GM19023 (cell line): ENCODE measurements around the gene BLVRA.
"Not testable (repeated sequence)": the region's sequence is repeated elsewhere in the genome, so short reads cannot be mapped to it uniquely, and the experiment has no call there.

Experiments
- ATAC-seq: cut with Tn5 transposase; IDR thresholded peaks from one replicate; pipeline ENCODE4 v1.9.1; 2021; ENCODE audit warnings: mild to moderate bottlenecking, moderate library complexity; ENCODE audit not compliant: unreplicated experiment

The BLVRA gene

DNA sequence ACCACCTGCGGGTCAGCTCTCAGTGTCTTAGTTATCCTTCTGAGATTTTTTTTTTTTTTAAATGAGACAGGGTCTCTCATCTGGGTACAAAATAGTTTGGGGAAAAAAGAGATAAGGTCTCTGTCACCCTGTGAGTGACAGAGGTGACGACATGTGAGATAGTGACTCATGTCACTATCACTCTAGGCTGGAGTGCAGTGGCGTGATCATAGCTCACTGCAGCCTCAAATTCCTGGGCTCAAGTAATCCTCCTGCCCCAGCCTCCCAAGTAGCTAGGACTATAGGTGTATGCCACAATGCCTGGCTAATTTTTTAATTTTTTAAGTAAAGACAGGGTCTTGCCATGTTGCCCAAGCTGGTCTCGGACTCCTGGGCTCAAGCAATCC, 10.4 kb downstream of the BLVRA start:
- ATAC-seq: no peak

DNA sequence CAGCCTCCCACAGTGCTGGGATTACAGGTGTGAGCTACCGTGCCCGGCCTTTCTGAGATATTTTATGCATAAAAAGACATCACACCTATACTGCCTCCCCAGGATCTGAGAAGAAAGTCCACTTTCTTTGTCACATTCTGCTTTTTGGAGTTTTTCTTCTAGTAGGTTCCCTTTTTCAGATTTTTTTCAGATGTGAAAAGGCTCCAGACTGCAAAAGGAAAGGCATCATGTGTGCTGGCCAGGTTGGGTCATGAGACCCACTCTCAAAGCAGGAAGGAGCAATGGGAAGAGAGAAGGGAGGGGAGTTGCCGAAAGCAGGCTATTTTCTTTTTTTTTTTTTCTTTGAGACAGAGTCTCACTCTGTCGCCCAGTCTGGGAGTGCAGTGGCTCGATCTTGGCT, 10.8 kb downstream of the BLVRA start:
- no peak for ATAC-seq

DNA sequence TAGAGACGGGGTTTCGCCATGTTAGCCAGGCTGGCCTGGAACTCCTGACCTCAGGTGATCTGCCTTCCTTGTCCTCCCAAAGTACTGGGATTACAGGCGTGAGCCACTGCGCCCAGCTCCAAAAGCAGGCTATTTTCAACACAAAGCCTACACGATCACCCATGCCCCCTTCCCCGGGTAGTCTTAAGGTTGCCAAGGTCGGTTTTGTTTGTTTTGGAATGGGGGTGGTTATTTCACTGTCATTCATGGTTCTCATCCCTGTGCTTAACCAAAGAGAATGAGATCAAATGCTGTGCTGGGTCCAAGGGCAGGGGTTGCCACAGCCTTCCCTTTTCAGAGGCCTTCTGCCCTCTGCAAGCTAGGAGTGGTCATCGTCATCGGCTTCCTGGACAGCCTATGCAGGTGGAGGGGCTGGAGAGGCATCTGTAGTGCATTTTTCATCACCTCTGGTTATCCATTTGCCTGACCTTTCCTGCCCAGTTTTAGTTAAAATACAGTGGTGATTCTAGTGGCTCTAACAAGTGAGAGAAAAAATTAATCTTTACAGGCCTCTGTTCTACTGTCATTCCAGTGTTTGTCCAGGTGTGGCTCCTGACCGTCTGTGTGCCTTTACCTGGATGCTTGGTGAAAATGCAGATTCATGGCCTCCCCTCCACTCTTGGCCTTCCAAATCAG, 11.4 kb downstream of the BLVRA start:
- no peak for ATAC-seq

DNA sequence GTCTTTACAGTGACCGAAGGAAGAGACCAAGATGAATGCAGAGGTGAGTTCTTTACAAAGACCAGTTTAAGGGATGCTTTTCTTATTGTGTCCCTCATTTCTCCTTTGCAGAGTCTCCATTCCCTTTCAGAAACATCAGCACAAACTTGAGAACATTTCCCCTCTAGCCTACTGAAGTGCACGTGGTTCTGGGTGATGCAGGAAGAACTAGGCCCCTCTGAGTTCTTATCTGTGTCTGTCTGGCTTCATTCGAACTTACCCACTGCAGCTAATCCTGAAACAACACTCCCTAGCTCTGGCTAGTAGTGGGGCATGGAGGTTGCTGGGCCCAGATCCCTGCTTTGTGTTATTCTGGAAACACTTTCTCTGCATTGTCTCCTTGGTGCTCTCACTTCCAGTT, 12.6 kb downstream of the BLVRA start:
- ATAC-seq: no peak

DNA sequence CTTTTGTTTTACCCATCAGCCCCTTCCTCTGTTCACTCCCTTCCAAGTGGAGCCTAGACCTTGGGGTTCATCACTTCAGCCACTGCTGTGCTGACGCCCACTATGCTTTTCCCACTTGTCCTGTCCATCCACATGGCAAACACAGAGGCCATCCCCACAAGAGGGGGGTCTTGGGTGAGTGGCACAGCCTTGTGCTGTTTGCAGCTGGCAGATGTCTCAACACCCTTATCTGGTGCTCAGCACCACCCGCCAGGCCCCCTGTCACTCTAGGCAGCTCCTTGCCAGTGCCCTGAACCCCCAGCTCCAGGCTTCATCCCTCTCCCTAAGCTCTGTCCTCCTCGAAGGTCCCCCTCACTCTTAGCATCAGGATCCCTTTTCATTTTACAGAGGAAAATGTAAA, 13.1 kb downstream of the BLVRA start:
- ATAC-seq: no peak

DNA sequence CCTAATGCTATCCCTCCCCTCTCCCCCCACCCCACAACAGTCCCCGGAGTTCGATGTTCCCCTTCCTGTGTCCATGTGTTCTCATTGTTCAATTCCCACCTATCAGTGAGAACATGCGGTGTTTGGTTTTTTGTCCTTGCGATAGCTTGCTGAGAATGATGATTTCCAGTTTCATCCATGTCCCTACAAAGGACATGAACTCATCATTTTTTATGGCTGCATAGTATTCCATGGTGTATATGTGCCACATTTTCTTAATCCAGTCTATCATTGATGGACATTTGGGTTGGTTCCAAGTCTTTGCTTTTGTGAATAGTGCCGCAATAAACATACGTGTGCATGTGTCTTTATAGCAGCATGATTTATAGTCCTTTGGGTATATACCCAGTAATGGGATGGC, 14.8 kb downstream of the BLVRA start:
- ATAC-seq: not testable (repeated sequence)

DNA sequence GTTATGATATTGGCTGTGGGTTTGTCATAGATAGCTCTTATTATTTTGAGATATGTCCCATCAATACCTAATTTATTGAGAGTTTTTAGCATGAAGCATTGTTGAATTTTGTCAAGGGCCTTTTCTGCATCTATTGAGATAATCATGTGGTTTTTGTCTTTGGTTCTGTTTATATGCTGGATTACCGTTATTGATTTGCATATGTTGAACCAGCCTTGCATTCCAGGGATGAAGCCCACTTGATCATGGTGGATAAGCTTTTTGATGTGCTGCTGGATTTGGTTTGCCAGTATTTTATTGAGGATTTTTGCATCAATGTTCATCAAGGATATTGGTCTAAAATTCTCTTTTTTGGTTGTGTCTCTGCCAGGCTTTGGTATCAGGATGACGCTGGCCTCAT, 16.8 kb downstream of the BLVRA start:
- ATAC-seq: not testable (repeated sequence)

DNA sequence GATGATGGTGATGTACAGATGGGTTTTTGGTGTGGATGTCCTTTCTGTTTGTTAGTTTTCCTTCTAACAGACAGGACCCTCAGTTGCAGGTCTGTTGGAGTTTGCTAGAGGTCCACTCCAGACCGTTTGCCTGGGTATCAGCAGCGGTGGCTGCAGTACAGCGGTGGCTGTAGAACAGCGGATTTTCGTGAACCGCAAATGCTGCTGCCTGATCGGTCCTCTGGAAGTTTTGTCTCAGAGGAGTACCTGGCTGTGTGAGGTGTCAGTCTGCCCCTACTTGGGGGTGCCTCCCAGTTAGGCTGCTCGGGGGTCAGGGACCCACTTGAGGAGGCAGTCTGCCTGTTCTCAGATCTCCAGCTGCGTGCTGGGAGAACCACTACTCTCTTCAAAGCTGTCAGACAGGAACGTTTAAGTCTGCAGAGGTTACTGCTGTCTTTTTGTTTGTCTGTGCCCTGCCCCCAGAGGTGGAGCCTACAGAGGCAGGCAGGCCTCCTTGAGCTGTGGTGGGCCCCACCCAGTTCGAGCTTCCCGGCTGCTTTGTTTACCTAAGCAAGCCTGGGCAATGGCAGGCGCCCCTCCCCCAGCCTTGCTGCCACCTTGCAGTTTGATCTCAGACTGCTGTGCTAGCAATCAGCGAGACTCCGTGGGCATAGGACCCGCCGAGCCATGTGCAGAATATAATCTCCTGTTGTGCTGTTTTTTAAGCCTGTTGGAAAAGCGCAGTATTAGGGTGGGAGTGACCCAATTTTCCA, 20.0 kb downstream of the BLVRA start:
- ATAC-seq: not testable (repeated sequence)

DNA sequence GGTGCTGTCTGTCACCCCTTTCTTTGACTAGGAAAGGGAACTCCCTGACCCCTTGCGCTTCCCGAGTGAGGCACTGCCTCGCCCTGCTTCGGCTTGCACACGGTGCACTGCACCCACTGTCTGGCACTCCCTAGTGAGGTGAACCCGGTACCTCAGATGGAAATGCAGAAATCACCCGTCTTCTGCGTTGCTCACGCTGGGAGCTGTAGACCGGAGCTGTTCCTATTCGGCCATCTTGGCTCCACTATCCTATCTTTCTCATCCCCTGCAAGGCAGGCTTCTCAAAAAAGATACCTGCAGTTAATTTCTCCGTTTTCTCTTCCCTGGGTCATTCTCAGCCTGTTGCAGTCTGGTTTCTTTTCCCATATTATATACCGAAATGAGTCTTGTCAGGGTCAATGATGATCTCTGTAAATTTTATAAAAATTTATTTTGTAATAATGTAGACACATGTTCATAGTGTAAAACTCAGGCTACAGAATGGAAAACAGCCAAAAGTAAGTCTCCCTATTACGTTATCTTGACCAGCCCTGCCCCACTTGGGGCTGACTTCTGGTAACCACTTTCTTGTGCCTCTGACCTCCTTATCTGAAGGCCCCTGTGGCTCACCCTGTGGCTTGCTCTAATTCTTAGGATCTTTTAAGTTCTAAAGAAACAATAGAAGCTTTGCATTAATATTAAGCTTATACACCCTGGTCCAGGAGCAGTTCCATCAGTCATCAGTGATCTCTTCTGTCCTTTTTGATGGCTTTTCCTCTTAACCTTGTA, 20.7 kb downstream of the BLVRA start:
- no peak for ATAC-seq

DNA sequence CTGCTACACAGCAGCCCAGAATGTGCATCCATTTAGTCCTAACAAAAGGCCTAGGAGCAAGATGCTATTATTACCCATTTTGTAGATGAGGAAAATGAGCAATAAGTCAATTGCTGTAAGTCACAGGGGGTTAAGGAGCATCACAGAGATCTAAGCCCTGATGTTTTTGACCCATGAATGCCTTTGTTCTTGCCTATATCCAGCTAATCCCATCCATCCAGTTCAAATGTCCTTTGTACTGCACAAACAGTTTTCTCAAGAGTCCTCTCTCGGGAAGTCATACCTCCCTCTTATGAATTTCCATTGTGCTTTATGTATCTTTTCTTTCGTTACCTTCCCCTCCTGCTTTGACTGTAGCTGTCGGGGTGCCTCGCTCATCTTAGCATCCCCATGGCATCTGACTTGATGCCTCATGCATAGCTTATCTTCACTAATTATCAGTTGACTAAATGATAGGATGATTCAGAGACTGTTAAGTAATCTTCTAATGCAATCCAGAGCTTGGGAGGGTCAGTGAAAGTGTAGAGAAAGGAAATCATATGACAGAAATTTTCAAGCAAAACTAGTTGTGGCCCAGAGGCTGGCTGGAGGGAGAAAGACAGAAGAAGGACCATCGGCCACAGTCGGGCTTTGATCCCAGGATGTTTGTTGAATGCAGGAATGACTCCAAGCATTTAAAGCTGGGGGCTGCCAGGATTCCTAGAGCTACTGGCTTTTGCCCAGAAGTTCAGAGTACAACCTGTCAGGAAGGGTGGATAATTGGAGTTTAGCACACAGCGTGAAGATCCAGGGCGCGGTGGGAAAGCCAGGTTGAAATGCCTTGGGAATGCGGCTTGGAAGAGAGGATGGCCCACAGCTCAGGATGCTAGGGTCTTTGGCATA, 23.5 kb downstream of the BLVRA start:
- no peak for ATAC-seq

DNA sequence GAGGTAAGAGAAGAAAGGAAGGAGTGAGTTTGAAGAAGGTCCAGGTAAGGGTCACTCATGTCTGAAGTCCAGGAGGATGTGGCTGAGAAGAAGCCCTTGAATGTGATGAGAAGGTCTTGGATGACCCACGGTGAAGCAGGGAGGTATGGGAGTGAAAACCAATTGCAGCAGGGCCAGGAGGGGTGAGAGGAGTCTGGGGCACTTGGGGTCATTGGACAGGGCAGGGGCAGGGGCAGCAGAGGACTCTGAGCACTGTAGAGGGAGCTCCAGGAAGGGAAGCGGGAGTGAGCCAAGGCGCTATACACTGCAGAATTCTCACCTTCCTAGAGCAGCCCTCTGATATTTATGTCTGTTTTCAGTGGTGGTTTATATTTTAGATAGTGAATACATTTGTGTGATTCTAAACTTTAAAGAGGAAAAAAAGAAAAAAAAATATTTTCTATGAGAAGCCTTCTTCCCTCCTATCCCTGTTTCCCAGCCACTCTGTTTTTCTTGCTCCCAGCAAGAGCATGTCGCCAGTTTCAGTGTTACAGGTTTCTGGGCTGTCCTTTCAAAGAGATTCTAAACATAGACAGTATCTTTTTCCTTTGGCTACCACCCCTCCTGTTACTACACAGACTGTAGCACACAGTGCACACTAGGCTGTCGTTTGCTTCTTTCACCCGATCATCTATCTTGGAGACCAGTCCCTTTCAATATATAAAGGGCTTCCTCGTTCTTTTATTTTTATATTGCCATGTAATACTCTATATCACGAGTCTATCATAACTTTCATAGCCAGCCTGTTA, 24.5 kb downstream of the BLVRA start:
- ATAC-seq: no peak

DNA sequence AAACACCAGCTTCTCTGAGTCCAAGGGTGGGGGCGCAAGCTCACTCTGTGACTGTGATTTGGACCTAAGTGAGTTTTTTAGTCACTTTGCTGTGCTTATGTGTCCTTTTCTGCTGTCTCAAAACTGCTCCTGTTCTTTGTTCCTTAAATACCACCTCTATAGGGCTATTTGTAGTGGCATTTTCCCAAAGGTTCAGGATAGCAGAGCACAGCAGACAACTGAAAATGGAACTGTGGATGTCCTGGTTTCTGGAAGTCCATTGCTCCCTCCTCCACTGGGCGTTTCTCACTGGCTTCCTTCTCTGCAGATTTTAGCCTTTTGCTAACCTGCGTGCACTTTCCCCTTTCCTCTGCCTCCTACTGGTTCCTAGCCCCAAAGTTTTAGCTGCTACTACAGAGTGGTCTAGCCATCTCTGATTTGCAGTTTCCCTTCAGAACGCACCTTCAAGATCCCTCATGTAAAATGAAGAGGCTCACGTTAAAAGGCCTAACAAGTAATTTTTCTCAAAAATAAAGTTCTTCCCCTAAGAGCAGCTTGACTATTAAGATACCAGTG, 25.6 kb downstream of the BLVRA start:
- ATAC-seq: no peak

DNA sequence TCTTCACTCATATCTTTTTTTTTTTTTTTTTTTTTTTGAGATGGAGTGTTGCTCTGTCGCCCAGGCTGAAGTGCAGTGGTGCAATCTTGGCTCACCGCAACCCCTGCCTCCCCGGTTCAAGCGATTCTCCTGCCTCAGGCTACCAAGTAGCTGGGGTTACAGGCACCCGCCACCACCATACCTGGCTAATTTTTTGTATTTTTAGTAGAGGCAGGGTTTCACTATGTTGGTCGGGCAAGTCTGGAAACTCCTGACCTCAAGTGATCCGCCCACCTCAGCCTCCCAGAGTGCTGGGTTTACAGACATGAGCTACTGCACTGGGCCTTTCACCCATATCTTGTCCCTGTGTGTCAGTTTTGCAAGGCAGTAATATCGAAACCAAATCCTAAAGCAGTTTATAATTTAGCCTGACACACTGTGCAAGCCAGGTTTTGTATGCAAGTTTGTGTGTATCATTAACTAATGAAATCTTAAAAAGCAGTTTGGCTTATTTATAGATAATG, 26.2 kb downstream of the BLVRA start:
- ATAC-seq: peak; percentile 95

DNA sequence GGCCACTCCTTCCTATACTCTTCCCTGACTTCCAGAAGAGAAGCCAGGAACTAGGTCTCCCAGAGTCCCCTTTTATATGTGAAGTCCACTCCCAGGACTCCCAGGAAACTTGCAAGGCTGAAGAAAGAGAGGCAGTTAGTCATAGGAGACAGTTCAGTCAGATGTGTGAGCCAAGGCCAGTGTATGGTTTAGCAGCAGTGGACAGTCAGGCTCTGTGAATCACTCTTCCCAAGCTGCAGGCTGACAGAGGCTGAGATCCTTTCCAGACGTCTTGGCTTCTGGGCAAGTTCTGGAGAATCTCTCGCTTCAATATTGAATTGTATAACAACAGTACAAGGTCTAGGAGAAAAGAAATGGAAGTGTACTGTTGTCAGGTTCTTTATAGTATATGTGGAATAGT, 26.9 kb downstream of the BLVRA start:
- no peak for ATAC-seq

DNA sequence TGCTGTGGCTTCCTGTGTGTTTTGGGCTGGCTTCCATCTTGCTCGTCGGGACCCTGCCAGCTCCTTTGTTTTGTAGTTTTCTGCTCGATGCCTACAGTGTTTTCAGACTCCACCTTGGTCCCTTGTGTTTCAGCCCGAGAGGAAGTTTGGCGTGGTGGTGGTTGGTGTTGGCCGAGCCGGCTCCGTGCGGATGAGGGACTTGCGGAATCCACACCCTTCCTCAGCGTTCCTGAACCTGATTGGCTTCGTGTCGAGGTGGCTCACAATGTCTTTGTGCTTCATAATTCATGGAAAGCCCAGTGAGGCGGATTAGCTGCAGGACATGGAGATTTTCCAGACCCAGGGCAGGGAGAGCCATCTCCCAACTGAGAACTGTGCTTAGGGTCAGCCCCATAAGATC, 29.3 kb downstream of the BLVRA start:
- ATAC-seq: no peak

DNA sequence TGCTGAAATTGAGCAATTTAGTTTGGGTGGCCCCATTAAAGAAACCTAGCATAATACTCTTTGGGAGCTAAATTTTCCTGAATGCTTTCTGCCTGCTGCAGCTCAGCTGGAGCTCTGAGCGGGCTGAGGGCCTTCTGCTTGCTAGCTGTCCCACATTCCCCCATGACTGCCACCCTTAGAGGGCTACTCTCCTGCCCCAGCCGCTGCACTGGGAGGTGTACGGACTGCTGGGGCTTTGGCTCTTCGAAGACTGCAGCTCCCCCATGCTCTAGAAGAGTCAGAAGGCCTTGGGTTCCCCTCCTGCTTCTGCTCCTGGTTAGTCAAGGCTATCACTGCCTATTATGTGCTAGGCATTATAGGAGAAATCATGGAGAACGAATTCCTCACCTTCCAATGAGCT, 31.5 kb downstream of the BLVRA start:
- ATAC-seq: no peak

DNA sequence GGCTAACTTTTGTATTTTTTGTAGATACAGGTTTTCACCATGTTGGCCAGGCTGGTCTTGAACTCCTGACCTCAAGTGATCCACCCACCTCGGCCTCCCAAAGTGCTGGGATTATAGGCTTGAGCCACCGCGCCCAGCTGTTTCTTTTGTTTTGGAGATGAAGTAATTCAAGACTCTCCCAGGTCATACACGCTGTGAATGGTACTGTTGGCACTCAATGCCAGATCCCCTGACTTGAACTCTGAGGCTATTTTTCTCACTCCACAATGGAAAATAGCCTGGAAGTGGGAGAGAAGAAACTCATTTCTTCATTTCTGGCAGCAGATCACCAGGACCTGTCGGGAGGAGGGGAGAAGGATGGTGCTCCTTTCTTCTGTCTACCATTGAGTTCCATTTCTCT, 32.4 kb downstream of the BLVRA start:
- no peak for ATAC-seq

DNA sequence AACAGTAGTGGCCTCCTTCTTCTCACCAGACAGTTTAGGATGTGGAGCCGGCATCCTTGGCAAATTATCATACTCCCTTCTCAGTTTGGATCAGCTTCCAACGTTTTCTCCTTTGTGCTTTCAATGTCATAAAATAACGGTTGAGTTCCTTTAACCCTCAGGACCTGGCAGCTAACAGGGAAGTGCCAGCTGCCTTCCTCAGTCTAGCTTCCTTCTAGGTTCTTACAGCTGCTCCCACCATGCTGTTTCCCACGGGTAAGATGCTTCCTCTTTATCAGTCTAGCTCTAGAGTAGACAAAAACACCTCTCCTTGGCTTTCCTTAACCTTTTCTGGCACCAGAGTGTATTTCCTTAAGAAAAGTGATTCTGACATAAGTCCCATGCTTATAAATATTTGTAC, 33.2 kb downstream of the BLVRA start:
- ATAC-seq: no peak

DNA sequence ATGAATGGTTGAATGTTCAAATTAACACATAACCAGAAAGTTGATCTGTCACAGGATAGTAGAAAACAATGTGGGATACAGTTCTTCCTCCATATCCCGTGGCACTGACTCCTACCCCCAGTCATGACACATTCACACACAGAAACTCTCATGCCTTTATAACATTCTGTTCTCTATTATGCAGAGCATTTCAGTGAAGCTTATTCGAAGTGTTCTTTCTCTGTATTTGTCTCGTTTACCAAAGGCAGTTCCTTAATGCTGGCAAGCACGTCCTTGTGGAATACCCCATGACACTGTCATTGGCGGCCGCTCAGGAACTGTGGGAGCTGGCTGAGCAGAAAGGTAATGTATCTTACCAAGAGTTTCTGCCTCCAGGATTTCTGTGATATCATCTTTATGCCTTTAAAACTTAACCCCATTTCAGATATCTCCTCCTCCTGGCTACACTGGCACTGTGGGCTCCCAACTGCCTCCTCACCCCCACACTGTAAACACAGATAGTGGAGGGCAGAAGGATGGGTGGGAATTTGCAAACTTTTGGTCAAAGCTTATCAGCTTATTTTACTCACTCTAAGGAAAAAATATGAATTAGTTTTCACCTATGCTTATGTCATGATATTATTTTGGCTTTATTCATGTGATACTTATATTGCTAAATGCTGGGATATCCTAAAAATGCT, 34.1 kb downstream of the BLVRA start:
- no peak for ATAC-seq
